ENCODE results near the gene KLHL40.

KLHL40 gene

GRCh38 chr3:42685363-42685881 lies at the start of gene KLHL40:
Gene KLHL40, plus strand, starts transcription at chr3:42685537. Its CDS starts 82 bp downstream, at chr3:42685619.
- no peak for DNase-seq

GRCh38 chr3:42637001-42637400 lies 48.3 kb upstream of the KLHL40 start:
- no peak for DNase-seq

GRCh38 chr3:42638339-42638842 lies 46.9 kb upstream of the KLHL40 start:
- DNase-seq, result no peak

DNA sequence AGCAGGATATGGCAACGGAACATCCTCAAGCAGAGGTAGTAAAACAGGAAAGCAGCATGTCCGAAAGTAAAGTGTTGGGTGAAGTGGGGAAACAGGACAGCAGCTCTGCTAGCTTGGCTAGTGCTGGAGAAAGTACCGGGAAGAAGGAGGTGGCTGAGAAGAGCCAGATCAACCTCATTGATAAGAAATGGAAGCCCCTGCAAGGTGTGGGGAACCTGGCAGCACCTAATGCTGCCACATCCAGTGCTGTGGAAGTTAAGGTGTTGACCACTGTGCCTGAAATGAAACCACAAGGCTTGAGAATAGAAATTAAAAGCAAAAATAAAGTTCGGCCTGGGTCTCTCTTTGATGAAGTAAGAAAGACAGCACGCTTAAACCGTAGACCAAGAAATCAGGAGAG lies 46.1 kb upstream of the KLHL40 start:
- DNase-seq, result no peak

DNA sequence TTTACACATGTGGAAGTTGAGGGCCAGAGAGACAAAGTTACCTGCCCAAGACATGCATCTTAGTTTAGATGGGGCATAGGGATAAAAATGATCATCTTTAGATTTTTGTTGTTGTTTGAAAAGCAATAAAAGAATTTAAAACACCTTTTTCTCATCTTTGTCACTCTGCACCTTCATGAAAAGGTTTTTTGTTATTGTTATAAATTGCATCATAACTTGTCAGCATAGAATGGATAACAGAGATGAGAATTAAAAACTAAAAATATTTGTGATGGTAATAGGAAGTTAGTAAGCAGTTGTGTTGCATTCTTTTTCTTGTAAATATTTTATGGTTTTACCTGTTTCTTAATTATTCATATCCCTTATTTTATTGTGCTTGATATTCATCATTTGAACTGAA lies 45.2 kb upstream of the KLHL40 start:
- DNase-seq, result no peak

DNA sequence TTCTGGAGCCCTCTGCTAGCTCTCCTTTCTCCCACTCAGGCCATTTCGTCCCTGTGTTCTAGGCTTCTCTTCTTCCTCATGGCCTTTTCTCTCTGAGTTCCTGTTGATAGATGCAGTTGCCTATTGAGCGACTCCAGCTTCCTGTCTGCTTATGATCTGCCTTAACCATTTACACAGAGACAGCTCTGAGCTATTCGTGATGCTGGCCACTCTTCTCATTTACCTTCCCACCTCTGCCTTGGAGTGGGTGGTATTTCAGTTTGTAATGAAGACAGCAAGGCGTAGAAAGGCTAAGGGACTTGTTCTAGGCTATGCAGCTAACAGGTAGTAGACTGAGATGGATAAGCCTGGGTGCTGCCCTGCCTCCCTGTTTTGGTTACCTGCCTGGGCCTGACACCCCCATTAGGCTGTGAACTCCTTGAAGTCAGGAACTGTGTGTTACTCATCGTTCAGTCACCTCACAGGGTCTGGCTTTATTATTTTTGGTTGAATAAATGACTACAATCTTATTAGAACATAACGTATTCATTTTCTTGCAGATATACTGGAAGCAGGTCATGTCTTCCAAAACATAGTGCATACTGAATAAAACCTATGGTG lies 44.5 kb upstream of the KLHL40 start:
- no peak for DNase-seq

DNA sequence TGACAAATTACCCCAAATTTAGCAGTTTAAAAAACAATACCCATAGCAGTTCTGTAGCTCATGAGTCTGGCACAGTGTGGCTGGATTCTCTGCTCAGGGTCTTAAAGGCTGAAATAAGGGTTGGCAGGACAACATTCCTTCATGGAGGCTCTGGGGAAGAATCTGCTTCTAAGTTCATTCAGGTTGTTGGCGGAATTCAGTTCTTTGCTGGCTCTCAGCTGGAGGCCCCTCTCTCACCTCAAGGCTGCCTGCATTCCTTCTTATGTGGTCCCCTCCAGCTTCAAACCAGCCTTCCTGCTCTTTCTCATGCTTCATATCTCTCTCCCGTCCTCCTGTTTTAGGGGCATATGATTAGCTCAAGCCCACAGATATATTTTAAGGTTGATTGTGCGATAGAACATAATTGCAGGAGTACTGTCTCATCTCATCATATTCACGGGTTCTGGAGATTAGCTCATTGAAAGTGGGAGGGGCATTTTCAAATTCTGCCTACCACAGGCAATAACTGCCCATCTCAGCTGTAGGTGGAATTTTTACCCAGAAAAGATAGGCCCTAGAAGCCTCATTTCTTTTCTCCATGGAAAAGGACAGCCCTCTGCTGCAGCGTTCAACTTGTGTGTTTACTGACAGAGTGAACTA lies 37.4 kb upstream of the KLHL40 start:
- no peak for DNase-seq

GRCh38 chr3:42649006-42649405 lies 36.3 kb upstream of the KLHL40 start:
- no peak for DNase-seq

DNA sequence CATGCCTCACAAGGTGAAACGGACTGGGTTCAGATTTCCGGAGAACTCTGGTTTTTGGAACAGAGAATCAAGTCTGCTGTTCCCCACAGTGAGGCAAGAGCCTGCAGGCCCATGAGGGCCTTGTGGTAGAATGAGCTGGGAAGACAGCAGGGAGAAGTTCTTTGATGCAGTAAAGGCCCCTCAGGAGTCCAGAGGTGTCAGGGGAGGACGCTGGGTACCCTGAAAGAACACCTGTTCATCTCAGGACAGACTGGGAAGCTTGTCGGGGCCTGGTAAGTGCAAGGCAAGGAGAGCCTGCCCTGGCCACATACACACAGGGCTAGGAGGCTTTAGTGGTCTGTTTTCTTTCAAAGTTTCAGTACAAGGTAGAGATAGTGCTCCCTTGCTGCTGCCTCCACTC lies 35.6 kb upstream of the KLHL40 start:
- DNase-seq, result no peak

DNA sequence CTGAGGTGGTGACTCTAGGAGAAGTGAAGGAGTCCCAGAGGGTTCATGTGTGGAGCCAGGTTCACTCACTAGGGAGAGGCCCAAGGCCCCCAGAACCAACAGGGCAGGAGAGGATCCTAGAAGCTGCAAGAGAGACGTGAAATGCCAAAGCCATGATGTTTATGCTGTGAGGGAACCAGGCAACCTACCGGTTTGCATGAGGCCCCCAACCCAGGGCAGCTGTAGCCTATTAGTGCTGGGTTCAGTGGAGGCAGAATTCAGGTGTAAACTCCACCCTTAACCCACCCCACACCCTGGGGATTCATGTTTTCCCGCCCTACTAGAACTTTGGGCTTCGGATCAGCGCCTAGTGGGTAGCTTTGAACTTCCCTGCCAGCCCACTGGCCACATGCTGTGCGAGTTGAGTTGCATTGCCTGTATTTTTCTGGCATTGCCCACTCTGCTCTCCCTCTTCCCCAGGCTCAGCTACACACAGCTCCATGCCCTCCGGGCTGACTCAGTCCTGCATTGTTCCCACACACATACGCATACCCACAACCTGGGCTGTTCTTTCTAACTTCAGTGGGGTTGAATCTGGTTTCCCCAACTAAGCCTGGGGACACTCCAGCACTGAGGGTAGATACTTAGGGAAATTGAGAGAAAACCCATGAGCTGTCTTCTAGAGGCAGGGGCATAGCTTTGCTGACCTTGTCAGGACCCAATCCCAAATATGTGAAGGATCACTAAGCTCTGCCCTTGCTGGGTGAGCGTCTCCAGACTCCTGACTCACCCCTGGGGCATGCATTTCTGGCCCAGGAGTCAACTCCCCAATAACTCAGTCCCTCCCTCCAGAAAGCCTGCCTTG lies 33.9 kb upstream of the KLHL40 start:
- no peak for DNase-seq

- DNase-seq, result no peak
Observed at GRCh38 chr3:42652251-42652610, 33.1 kb upstream of the KLHL40 start.

- peak; percentile 59 for DNase-seq
Observed at GRCh38 chr3:42652611-42653302, 32.6 kb upstream of the KLHL40 start.

DNA sequence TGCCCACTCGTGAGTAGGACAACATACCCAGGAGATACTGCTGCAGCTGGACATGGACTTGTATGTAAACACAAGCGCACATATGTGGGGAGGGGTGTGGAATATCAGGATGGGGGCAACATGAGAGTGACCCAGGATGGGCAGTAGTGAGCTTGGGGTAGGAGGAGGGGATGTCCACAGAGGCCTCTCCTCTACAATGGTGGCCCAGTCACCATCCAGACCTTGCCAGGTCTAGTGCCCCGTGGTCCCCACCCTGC lies 32.1 kb upstream of the KLHL40 start:
- DNase-seq, result no peak

DNA sequence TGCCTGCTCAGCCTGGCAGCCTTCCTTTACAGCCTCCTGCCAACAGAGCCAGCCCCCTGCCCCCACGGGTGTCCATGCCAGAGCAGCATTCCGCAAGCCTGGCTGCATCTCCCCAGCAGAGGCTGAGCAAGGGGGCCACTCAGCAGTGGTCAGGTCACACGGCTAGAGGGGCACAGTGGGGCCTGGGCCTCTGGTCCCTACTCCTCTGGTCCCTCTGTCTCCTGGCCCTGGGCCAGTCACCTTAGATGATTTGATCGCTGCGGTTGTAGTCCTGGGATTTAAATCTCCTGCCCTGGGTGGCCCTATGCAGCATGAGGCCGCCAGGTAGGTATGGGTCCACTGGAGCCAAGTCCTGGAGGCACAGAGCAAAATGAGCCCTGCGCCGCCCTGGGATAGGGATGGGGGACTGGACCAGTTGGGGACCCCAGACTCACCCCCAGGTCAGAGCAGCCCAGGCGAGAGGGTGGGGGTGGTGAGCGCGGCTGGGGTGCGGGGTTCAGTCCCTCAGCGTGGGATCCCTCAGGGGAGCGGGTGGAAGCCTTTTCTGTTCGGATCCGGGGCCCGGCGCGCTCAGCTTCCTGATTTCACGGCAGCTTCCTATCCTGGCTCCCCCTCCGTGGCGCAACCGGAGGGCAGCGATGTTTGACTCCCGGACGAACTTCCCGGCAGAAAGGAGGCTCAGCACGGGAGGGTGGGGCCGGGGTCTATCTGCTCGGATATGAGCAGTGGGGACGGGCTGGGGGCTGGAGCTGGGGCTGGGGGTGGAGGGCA lies 31.6 kb upstream of the KLHL40 start, which contains the start of gene ZBTB47:
Gene ZBTB47 (plus strand): TSS at position 138 of the 771 bp plus-strand sequence. CDS start 4,659 bp downstream, outside the sequence.
- DNase-seq, result no peak

- DNase-seq, result no peak
Observed at GRCh38 chr3:42654331-42655201, 30.8 kb upstream of the KLHL40 start.

DNA sequence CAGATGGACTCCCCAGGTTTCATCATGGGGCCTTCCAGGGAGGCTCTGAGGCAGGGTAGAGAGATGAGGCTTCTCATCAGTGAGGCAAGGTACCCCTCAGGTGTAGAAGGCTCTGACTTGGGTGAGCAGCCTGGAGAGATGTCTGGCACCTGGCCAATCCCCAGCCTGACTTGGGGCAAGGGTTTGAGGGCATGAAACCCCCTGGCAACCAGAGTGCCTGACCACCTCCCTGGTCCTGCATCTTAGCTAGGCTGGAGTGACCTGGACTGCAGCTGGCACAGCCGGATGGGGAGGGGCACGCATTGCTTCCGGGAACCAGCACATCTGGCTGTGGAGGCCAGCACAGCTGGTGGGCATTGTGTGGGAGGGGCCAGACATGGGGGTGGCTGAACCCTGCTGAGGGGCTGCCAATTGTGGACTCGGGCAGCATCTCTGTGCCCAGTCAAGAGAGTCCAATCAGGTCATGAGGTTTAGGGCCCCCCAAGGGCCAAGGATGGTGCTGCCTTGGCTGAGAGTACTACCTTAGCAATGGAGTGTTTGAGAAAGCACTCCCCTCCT lies 29.9 kb upstream of the KLHL40 start:
- DNase-seq, result no peak

- no peak for DNase-seq
Observed at GRCh38 chr3:42655980-42656679, 29.2 kb upstream of the KLHL40 start.

DNA sequence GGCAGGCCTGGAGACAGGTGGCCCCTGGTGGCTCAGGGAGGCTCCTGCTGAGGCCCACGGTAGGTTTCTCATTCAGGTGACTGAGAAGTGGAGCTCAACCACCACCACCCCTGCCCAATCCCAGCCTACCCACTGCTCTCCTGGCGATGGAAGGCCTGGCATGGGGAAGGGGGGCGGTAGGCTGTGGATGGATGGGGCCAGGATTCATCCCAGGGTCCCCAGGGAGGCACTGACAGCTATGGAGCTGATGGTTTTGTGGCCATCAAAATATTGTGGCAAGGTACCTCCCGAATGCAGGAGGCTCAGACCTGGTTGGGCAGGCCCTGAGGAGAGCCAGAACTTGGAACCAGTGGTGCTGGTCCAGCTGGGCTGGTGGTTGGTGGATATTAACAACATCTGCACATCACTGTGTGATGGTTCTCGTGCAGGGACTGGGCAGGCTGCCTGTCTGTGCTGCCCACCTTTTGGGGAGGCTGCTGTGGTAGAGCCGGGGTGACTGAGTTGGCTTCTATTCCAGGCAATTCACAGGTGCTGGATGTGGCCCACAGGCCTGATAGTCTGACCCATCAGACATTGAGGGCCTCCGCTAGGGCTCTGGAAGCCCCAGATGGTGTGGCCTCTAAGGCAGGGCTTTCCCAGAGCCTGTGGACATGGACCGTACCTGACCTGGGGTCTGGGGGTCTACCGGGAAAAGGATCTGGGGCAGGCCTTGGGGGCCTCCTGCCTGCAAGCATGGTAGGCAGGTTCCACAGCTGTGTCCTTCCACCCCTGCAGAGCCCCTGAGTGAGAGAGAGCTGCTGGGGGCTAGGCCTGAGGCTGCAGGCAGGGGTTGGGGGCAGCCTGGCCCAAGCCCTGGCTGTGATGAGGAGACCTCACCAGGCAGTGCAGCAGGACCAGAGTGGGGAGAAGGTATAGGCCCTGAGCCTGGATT lies 28.4 kb upstream of the KLHL40 start:
- no peak for DNase-seq

DNA sequence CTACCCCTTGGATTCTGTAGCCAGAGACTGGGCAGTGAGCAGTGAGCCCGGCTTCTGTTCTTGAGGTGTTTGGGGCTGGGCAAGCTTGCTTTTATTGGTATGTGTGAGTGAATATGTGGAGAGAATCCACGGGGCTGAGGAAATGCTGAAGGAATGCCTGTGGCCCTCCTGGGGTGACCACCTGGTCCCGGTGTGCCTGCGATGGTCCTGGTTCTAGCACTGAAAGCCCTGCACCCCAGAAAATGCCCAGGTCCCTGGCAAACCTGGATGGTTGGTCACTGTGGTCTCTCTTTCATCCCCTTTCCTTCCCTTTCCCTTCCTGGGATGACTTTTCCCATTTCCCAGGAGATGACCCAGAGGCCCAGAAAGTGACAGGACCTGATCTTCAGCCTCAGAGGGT lies 27.7 kb upstream of the KLHL40 start:
- no peak for DNase-seq
